ENCODE data around the gene DGKE. TPM values are rescaled to one million over a fixed set of nuclear protein-coding genes. Genes with fewer than 3 reads are reported as not detected.

Gene DGKE
- total RNA-seq, 2 donors from 2014 or later = 7.8 to 10.5 TPM

DNA sequence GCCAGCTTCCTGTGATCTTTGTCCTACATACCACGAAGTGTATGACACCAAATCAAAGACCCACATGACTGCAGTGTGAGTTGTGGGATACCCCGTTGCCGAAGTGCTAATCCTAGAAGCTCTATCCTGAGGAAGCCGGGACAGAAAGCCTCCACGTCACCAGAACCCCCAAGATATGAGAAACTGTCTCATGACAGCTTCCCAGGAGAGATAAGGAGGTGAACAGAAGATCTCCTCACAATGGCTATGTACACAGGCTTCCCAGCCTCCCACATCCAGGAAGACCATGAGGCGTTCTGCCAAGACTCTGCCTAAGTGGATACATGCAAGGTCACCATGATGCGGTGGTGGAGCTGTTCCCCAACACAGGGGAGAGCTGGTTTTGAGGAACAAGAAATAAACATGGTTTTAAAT is 42.8 kb downstream of the DGKE start:
- H3K4me3 ChIP-seq = no peak overlapping the region
- no peak overlapping the region for H3K9ac ChIP-seq (ENCODE audit: low read depth in 2 of 2, low read length in 2 of 2)
- no peak overlapping the region for H3K27ac ChIP-seq
- H3K4me1 ChIP-seq = no peaks in the 10 kb centered on the region
- H3K9me3 ChIP-seq = no peaks in the 10 kb centered on the region
- TF ChIP-seq, protein P1, sequence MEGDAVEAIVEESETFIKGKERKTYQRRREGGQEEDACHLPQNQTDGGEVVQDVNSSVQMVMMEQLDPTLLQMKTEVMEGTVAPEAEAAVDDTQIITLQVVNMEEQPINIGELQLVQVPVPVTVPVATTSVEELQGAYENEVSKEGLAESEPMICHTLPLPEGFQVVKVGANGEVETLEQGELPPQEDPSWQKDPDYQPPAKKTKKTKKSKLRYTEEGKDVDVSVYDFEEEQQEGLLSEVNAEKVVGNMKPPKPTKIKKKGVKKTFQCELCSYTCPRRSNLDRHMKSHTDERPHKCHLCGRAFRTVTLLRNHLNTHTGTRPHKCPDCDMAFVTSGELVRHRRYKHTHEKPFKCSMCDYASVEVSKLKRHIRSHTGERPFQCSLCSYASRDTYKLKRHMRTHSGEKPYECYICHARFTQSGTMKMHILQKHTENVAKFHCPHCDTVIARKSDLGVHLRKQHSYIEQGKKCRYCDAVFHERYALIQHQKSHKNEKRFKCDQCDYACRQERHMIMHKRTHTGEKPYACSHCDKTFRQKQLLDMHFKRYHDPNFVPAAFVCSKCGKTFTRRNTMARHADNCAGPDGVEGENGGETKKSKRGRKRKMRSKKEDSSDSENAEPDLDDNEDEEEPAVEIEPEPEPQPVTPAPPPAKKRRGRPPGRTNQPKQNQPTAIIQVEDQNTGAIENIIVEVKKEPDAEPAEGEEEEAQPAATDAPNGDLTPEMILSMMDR (IDR thresholded peaks at IDR 0.05) = no peak
- no peaks in the 10 kb centered on the region for H3K36me3 ChIP-seq
- no peaks in the 10 kb centered on the region for H3K27me3 ChIP-seq
- intact Hi-C loops (cut with DNase I) = no loop called here
- DNase-seq = no peak

DNA sequence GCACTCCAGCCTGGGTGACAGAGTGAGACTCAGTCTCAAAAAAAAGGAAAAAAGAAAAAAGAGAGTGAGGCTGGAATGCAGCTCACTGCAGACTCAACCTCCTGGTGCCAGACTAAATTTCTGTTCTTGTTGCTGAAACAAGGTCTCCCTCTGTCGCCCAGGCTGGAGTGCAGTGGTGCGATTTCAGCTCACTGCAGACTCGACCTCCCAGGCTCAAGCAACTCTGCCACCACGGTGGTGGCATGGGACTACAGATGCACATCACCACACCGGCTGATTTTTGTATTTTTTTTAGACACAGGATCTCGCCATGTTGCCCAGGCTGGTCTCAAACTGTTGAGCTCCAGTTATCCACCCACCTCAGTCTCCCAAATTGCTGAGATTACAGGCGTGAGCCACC is 45.3 kb downstream of the DGKE start:
- no peaks in the 10 kb centered on the region for H3K9me3 ChIP-seq
- TF ChIP-seq, protein P1 (IDR thresholded peaks at IDR 0.05) = no peak
- H3K4me3 ChIP-seq = no peak overlapping the region
- no peak overlapping the region for H3K9ac ChIP-seq (ENCODE audit: low read depth in 2 of 2, low read length in 2 of 2)
- intact Hi-C loops (cut with DNase I) = no loop called here
- no peaks in the 10 kb centered on the region for H3K36me3 ChIP-seq
- H3K27me3 ChIP-seq = no peaks in the 10 kb centered on the region
- H3K27ac ChIP-seq = no peak overlapping the region
- H3K4me1 ChIP-seq = no peaks in the 10 kb centered on the region
- no peak for DNase-seq

DNA sequence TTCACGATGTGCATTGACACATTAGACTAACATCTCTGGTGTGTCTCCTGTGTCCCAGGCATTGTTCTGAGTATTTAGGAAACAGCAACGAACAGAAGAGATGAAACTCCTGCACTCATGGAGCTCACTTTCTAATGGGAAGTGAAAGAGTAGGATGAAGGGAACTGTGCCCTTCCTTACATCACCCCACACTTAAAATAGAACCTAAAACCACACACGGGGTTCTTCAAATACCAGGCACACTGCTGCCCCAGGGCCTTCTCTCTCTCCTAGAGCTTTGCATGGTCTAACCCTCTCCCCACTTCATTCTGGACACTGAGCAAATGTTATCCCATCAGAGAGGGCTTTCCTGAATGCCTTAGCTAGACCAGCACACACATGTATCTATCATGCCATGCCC is 46.2 kb downstream of the DGKE start:
- Histone ChIP-seq H3K9ac (ENCODE audit: low read depth in 2 of 2, low read length in 2 of 2) (no peak overlapping the region), H3K27me3 (no peaks in the 10 kb centered on the region), H3K4me1 (no peaks in the 10 kb centered on the region), H3K27ac (no peak overlapping the region), H3K9me3 (no peaks in the 10 kb centered on the region), H3K36me3 (no peaks in the 10 kb centered on the region), H3K4me3 (no peak overlapping the region)
- intact Hi-C loops (cut with DNase I) = no loop called here
- TF ChIP-seq, protein P1 (IDR thresholded peaks at IDR 0.05) = no peak
- DNase-seq = no peak

DNA sequence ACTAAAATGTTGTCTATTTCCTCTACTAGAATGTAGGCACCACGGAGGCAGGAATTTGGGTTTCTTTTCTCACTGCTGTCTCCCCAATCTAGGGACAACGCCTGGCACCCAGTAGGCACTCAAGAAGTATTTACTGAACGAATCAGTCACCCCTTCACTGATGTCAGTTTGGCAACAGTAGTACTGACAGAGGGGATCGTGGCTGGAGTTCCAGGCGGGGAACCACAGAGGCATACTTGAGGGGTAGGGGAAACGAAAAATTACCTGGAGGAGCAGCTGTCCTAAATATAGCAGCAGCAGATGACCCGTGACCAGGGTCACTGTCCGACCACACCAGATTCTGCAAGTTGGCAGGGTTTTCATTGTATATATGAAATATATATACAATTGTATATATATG is 46.6 kb downstream of the DGKE start:
- Histone ChIP-seq H3K9me3 (no peaks in the 10 kb centered on the region), H3K9ac (ENCODE audit: low read depth in 2 of 2, low read length in 2 of 2) (no peak overlapping the region), H3K27me3 (no peaks in the 10 kb centered on the region), H3K4me1 (no peaks in the 10 kb centered on the region), H3K4me3 (no peak overlapping the region), H3K27ac (no peak overlapping the region), H3K36me3 (no peaks in the 10 kb centered on the region)
- intact Hi-C loops (cut with DNase I) = no loop called here
- DNase-seq = no peak
- TF ChIP-seq, protein P1 (IDR thresholded peaks at IDR 0.05) = no peak

DNA sequence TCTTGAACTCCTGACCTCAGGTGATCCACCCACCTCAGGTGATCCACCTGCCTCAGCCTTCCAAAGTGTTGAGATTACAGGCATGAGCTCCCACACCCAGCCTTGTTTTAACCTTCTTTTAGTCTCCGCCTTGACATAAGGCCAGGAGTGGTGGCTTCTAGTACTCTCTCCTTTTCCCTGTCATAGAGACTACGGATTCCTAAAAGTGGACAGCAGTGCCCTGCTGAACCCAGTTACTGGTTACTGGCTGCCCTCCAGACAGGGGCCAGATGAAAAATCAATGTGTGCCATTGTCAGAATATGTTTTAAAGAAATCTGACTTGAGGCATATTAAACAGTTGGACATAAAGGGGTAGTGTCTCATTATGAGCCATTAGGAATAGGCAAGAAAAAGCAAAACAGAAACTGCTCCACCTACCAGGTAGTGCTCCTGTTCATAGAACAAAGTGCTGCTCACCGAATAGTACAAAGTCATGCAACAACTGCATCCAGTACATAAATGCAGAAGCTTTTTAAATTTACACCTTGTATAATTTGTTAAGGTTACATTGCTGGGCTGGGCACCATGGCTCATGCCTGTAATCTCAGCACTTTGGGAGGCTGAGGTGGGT is 47.8 kb downstream of the DGKE start:
- intact Hi-C loops (cut with DNase I) = no loop called here
- Histone ChIP-seq H3K4me3 (no peak overlapping the region), H3K9me3 (no peaks in the 10 kb centered on the region), H3K4me1 (no peaks in the 10 kb centered on the region), H3K27me3 (no peaks in the 10 kb centered on the region), H3K27ac (no peak overlapping the region), H3K9ac (ENCODE audit: low read depth in 2 of 2, low read length in 2 of 2) (no peak overlapping the region), H3K36me3 (no peaks in the 10 kb centered on the region)
- DNase-seq = no peak
- TF ChIP-seq, protein P1 (IDR thresholded peaks at IDR 0.05) = no peak
